ENCODE results near the gene MFNG.

The MFNG gene

GRCh38 chr22:37443977-37444376 is 42.2 kb downstream of the MFNG start:
- FAIRE-seq = no peak

DNA sequence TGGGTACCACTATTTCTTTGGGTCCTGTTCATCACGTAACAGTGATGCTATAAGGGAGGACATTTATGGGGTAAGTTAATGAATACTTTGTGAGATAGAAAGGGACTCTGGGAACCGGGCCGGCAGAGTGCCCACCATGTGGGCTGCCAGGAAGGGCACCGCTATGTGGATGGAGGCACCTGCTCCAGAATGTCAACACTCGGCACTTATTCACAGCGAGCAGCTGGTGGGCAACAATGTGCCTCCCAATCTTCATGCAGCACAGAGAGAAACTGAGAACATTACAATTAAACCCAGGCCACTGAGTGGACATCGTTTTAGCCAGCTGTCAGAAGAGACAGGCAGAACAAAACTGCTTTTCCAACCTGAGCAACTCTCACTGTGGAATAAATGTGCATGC is 43.1 kb downstream of the MFNG start:
- FAIRE-seq = no peak

GRCh38 chr22:37442537-37442936 is 43.6 kb downstream of the MFNG start:
- FAIRE-seq = no peak

- no peak for FAIRE-seq
These were observed 44.0 kb downstream of the MFNG start for GRCh38 chr22:37442135-37442534.

GRCh38 chr22:37440875-37441274 is 45.3 kb downstream of the MFNG start:
- no peak for FAIRE-seq

DNA sequence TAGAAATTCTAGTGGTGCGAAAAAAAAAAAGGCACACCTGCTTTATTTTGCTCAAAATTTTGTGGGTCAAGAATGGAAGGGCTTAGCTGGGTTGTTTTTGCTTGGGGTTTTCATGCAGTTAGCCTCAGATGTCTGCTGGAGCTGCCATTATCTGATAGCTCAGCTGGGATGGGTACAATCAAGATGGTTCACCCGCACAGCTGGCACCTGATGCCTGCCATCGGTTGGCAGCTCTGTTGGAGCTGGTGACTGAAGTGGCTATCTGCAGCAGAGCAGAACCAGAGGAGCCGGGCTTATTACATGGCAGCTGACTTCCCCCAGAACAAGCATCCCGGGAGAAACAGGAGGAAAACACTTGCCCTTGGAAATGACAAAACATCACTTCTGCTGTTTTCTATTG is 46.8 kb downstream of the MFNG start:
- no peak for FAIRE-seq

DNA sequence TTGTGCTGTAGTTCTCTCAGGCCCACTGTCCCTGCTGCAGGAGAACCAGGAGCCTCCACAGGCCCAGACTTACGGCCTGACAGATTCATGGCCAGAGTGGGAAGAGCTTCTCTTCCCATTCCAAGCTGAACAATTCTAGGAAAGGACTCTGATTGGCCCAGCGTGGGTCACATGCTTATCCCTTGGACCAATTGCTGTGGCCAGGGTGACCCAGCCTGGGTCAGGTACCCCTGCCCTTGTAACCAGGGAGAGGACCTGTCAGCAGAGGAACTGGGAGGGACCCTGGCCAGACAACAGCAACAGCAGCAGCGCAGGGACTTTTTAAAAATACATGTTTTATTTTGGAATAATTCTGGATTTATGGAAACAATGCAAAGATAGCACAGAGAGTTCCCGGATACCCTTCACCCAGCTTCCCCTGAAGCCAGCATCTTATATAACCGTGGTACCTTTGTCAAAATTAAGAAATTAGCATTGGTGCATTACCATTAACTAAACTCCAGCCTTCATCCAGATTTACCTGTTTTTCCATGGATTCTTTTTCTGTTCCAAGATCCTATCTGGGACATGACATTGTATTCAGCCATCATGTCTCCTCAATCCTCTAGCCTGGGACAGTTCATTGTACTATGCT is 50.1 kb downstream of the MFNG start:
- no peak for FAIRE-seq

DNA sequence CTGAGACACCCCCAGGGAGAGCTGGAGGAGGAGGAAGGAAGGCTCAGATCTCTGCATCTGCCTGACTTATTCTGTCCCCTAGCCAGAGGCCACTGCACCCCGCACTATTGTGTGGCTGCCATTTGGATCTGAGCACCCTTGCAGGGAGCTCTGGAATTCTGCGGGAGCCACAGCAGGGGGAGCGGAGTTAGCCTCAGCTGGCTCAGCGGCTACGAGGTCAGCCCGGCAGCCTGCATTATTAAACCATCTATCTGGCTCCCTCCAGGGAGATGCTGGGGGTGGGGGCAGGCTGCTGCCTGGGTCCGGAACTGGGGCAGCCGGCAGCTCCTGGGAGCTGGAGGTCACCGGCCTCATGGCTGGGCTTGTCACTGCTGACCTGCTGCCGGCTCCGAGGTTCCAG is 52.4 kb downstream of the MFNG start:
- FAIRE-seq = no peak

DNA sequence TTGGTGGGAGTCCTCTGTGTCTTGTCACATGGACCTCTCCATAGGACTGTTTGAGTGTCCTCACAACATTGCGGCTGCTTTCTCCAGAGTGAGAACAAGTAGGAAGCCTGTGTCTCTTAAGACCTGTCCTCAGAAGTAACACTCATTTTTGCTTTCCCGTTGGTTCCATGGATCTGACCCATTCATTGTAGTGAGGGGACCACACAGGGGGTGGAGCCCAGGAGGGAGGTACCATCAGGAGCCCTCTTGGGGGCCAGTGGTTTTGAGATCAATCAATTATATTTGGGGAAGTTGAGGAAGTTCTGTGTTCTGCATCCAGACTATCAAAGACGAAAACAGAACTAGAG is 53.5 kb downstream of the MFNG start:
- no peak for FAIRE-seq

GRCh38 chr22:37431801-37432707 is 54.1 kb downstream of the MFNG start:
- no peak for FAIRE-seq

DNA sequence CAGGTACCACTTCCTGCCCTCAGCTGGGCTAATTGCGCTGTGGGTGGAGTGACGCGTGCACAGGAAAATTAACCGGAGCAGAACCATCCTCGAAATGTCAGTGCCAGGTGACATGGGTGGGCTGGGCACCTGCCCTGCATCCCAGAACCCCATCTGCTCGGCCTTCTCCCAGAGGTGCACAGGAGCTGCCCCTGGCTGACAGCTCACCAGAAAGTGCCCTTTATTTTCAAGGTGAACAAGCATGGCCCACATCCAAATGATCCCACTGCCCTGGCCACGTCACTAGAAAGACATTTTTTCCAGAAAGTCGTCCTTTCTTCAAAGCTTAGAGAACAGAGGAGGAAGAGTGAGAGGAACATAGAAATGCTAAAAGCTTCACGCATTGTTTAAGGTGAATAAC is 54.8 kb downstream of the MFNG start:
- no peak for FAIRE-seq

DNA sequence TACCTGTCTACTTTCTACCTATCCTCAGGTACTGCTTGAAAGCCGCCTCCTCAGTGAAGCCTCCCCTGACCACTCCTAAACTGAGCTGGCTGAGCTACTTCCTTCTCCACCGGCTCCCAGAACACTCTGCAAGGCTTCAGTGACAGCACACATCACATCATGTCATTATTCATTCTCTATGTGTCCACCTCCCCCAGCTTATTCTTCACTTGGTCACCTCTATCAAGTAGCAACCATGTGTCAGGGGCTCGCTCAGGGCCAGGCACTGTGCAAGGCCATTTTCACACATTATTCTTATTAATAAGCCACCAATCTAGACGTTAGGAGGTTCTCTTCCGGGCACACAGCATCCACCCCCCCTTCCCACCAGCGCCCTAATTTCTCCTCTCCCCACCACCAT is 55.2 kb downstream of the MFNG start:
- no peak for FAIRE-seq

GRCh38 chr22:37428649-37429586 is 57.3 kb downstream of the MFNG start:
- no peak for FAIRE-seq

GRCh38 chr22:37427711-37428635 is 58.2 kb downstream of the MFNG start:
- FAIRE-seq = no peak

- FAIRE-seq = no peak
These were observed 59.0 kb downstream of the MFNG start, which contains the start of gene ELFN2 for GRCh38 chr22:37427135-37427710. TSS of gene ELFN2 (minus strand) at chr22:37427479. CDS start at chr22:37375534, 51,945 bp downstream.

DNA sequence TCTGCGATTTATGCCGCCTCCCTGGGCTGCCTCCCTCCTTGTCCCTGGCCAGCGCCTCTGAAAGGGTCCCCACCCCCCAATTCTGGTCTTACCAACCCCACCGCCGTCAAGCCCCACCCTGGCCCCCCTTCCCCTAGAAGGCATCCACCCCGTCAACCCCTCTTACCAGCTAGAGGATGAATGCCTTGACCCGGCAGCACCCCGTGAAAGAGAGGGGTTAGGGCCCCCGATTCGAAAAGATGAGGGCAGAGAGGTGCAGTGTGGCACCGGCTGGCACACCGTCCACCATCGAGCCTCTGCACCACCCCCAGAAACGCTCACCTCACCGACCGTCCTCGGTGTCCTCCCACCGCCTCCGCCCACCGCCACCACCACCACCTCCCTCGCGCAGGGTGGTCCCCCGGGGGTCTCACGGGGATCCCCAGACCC is 59.5 kb downstream of the MFNG start:
- no peak for FAIRE-seq

DNA sequence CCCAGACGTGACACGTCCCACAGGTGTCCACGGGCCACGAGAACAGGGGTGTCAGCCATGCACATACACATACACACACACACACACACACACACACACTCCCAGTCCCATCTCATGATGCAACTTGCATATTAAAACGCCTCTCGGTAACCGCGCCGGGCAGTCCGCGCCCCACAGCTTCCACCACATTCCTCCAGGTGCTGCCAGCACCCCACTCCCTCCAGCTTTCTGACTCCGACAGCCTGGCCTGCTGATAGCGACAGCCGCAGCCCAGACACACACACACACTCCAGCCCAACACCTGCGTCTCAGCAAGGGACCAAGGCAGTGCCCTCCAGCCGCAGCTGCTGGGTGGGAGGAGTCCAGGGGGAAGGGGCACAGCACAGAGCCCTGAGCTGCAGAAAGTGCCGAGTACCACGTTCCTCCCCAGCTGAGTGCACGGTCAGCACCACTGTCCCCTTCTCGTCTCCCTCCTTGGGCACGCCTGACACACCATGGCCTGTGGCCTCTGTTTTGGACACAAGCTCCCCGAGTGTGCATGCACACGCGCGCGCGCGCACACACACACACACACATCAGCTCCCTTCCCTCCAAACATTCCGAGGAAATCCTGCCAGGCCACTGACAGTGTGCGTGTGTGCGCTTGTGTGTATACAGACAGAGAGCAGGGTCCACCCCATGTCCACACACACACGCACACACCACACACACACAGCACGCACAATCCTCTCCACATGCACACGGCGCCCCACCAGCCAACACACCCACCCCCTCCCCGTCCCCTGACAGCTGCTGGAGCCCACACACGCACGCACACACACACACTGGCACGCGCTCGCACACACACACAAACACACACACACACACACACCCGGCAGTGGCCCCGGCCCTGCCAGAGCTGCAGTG is 60.1 kb downstream of the MFNG start:
- no peak for FAIRE-seq

GRCh38 chr22:37425369-37425768 is 60.8 kb downstream of the MFNG start:
- FAIRE-seq = no peak

GRCh38 chr22:37423283-37423682 is 62.9 kb downstream of the MFNG start:
- FAIRE-seq = no peak

DNA sequence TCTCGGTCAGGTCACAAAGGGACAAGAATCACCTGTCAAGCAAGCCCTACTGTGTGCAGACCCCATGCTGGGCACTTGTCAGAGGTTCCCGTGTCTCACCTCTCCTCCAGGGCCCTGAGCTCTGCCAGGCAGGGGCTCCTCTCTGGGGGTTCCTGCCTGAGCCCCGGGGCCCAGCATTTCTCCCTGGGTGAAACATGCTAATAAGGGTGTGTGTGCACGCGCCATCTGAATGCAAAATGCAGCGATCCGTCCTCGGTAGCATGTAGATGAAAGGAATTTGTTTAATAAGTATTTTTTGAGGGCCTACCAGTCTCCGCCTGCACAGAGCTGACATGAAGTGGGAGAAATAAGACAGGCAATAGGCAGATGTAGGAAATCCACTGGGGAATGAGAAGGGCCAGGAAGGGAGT is 64.7 kb downstream of the MFNG start:
- FAIRE-seq = no peak

All from colon (tissue), 2 donors.